Ishikawa (cell line): Measurements from ENCODE around the gene RPAIN.

ENCODE experiments used
- CEBPB ChIP-seq: IDR thresholded peaks from 2 replicates; pipeline ENCODE4 v1.6.1; 2012
- CREB1 ChIP-seq: IDR thresholded peaks from 2 replicates; pipeline ENCODE4 v1.6.1; 2012; ENCODE audit warnings: low read depth
- EGR1 ChIP-seq: IDR thresholded peaks from 2 replicates; pipeline ENCODE4 v1.6.1; 2012
- EP300 ChIP-seq: IDR thresholded peaks from 2 replicates; pipeline ENCODE4 v1.6.1; 2012; ENCODE audit warnings: borderline replicate concordance
- FOXM1 ChIP-seq: IDR thresholded peaks from 2 replicates; pipeline ENCODE4 v1.6.1; 2012; ENCODE audit warnings: low read depth, borderline replicate concordance
- NFIC ChIP-seq: IDR thresholded peaks from 2 replicates; pipeline ENCODE4 v1.6.1; 2012
- RAD21 ChIP-seq: IDR thresholded peaks from 2 replicates; pipeline ENCODE4 v1.6.1; 2012; ENCODE audit warnings: low read depth
- TAF1 ChIP-seq: IDR thresholded peaks from 2 replicates; pipeline ENCODE4 v1.6.1; 2012; ENCODE audit warnings: low read depth, mild to moderate bottlenecking
- TCF12 ChIP-seq: IDR thresholded peaks from 2 replicates; pipeline ENCODE4 v1.6.1; 2012; ENCODE audit warnings: low read depth
- TEAD4 ChIP-seq: IDR thresholded peaks from 2 replicates; pipeline ENCODE4 v1.6.1; 2012
- YY1 ChIP-seq: IDR thresholded peaks from 2 replicates; pipeline ENCODE4 v1.6.1; 2012; ENCODE audit warnings: low read depth
- ZBTB7A ChIP-seq: IDR thresholded peaks from 2 replicates; pipeline ENCODE4 v1.6.1; 2012; ENCODE audit warnings: low read depth
- TF ChIP-seq, protein P1 (sequence below): IDR thresholded peaks from 2 replicates; pipeline ENCODE4 v1.6.1; 2012
- TF ChIP-seq, protein P2 (sequence below): IDR thresholded peaks from 2 replicates; pipeline ENCODE4 v1.6.1; 2012; ENCODE audit warnings: low read depth, mild to moderate bottlenecking
- TF ChIP-seq, protein P3 (sequence below): IDR thresholded peaks from 2 replicates; pipeline ENCODE4 v1.6.1; 2012

The RPAIN gene

DNA sequence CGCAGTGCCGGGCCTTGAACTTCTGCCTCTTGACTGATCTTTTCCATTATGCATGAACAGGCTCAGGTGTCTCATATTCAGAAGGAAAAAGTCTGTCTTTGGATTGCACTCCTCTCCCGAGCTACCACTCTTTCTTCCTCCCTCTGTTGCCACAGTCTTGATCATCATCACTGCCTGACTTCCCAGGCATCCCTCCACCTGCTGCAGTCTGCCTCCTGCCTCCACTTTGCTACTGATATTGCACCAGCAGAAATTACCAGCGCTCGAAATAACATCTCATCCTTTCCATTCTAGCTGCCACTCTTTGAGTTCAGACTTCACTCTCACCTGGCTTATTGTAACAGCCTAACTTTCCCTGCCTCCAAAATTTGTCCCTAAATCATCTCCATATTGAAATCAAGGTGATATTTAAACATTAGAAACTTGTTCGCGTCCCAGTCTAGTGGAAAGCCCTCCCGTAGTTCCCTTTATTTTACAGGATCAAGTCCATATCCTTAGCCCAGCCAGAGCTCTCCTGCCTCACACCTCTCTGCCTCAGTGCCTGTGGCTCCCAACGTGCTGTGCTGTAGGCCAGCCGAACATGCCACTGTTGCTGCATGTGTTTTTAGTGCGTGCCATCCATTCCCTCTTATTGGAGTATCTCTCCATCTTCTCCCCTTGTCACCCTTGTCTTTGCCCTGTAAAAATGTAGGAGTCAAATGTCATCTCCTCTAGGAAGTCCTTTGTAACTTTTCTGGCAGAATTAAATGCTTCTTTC lies 40.5 kb upstream of the RPAIN start:
- TF ChIP-seq EGR1 (no peak), CREB1 (no peak), ZBTB7A (no peak), EP300 (no peak), FOXM1 (no peak), TCF12 (no peak), TAF1 (no peak)
- TF ChIP-seq, protein P1, sequence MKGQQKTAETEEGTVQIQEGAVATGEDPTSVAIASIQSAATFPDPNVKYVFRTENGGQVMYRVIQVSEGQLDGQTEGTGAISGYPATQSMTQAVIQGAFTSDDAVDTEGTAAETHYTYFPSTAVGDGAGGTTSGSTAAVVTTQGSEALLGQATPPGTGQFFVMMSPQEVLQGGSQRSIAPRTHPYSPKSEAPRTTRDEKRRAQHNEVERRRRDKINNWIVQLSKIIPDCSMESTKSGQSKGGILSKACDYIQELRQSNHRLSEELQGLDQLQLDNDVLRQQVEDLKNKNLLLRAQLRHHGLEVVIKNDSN: no peak
- TF ChIP-seq, protein P2, sequence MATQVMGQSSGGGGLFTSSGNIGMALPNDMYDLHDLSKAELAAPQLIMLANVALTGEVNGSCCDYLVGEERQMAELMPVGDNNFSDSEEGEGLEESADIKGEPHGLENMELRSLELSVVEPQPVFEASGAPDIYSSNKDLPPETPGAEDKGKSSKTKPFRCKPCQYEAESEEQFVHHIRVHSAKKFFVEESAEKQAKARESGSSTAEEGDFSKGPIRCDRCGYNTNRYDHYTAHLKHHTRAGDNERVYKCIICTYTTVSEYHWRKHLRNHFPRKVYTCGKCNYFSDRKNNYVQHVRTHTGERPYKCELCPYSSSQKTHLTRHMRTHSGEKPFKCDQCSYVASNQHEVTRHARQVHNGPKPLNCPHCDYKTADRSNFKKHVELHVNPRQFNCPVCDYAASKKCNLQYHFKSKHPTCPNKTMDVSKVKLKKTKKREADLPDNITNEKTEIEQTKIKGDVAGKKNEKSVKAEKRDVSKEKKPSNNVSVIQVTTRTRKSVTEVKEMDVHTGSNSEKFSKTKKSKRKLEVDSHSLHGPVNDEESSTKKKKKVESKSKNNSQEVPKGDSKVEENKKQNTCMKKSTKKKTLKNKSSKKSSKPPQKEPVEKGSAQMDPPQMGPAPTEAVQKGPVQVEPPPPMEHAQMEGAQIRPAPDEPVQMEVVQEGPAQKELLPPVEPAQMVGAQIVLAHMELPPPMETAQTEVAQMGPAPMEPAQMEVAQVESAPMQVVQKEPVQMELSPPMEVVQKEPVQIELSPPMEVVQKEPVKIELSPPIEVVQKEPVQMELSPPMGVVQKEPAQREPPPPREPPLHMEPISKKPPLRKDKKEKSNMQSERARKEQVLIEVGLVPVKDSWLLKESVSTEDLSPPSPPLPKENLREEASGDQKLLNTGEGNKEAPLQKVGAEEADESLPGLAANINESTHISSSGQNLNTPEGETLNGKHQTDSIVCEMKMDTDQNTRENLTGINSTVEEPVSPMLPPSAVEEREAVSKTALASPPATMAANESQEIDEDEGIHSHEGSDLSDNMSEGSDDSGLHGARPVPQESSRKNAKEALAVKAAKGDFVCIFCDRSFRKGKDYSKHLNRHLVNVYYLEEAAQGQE: no peak

DNA sequence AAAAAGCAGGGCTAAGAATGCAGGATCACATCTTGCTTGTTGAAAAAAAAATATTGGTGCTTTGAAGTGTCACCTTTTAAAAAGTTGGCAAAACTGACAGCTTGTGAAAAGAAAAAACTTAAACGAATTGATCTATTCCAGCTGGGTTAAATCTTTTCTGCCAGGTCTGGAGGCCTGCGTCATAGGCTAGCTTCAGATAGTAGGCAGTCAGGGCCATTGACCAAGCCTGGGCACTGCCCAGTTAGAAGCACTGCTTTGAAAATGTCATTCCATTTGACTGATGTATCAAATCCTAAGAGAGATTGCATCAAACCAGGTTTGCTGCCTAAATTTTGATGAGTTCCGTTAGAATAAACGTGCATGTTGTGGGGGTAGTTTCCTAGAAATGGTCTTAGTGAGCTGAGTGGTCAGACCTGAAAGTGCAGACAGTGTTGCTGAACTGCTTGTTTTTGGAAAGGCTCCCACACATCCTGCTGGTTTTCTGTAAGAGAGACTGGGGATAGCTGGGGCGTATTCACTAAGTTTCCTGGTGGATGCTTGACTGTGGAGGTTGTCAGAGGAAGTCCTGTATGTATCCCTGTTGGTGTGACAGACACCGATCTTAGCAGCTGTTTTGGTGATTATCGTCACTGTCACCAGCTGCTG lies 39.4 kb upstream of the RPAIN start:
- no peak for TF ChIP-seq RAD21
- TF ChIP-seq YY1: no peak
- no peak for TF ChIP-seq TAF1
- TF ChIP-seq ZBTB7A: no peak
- TF ChIP-seq, protein P3, sequence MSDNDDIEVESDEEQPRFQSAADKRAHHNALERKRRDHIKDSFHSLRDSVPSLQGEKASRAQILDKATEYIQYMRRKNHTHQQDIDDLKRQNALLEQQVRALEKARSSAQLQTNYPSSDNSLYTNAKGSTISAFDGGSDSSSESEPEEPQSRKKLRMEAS: no peak
- no peak for TF ChIP-seq EGR1
- TF ChIP-seq CREB1: no peak
- TF ChIP-seq FOXM1: no peak
- TF ChIP-seq, protein P2: no peak
- no peak for TF ChIP-seq TCF12
- TF ChIP-seq, protein P1: no peak
- TF ChIP-seq CEBPB: no peak
- TF ChIP-seq TEAD4: no peak
- no peak for TF ChIP-seq EP300
- TF ChIP-seq NFIC: no peak

DNA sequence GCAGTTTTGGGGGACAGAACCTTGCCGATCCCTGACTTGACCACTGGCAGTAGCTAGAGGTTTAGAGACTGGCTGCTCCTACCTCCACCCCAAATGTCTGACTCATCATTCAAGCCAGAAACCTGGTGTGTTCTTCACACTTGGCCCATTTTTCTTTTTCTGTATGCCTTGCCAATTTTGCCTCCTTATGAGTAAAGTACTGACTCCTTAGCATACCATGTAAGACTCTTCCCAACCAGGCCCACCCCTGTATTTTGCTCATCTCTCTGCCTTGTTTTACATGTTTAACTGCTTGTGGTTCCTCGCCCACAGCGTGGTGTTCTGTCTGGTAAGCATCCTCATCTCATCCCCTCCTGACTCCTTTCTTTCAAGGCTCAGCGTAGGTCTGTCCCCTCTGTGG lies 38.4 kb upstream of the RPAIN start:
- TF ChIP-seq CEBPB: no peak
- no peak for TF ChIP-seq TCF12
- no peak for TF ChIP-seq FOXM1
- no peak for TF ChIP-seq ZBTB7A
- no peak for TF ChIP-seq RAD21
- TF ChIP-seq, protein P2: no peak
- TF ChIP-seq, protein P1: no peak
- TF ChIP-seq NFIC: no peak
- no peak for TF ChIP-seq EP300
- no peak for TF ChIP-seq EGR1
- TF ChIP-seq CREB1: no peak
- no peak for TF ChIP-seq YY1
- TF ChIP-seq, protein P3: no peak
